Measurements from ENCODE around the gene P2RY2.
"Not testable (repeated sequence)": the region's sequence is repeated elsewhere in the genome, so short reads cannot be mapped to it uniquely, and the experiment has no call there.

The P2RY2 gene

GRCh38 chr11:73195191-73196007 is 22.7 kb upstream of the P2RY2 start:
- Histone ChIP-seq H3K36me3 (ENCODE audit: control insufficient read depth in 2 of 2, insufficient read depth in 2 of 2, low read length in 2 of 2) (no peaks in the 10 kb centered on the region), H3K9me3 (ENCODE audit: control insufficient read depth in 2 of 2, low read length in 2 of 2) (no peaks in the 10 kb centered on the region), H3K27me3 (ENCODE audit: control insufficient read depth in 2 of 2, insufficient read depth in 2 of 2, low read length in 2 of 2) (no peaks in the 10 kb centered on the region), H3K4me3 (ENCODE audit: low read length in 2 of 2) (peak overlapping the region; percentile 22 to 52), H3K4me1 (ENCODE audit: control insufficient read depth in 2 of 2, insufficient read depth in 2 of 2, low read length in 2 of 2) (peaks cover 54 to 65% of the 10 kb centered on the region in 2 donors), H3K9ac (ENCODE audit: low read depth in 1 of 2, low read length in 2 of 2) (peak overlapping the region; percentile 58 to 65), H3K27ac (ENCODE audit: low read depth in 2 of 2, low read length in 2 of 2) (peak overlapping the region; percentile 96 to 97)

GRCh38 chr11:73196576-73196975 is 21.5 kb upstream of the P2RY2 start:
- no peaks in the 10 kb centered on the region for H3K9me3 ChIP-seq (ENCODE audit: control insufficient read depth in 2 of 2, low read length in 2 of 2)
- no peaks in the 10 kb centered on the region for H3K27me3 ChIP-seq (ENCODE audit: control insufficient read depth in 2 of 2, insufficient read depth in 2 of 2, low read length in 2 of 2)
- H3K27ac ChIP-seq (ENCODE audit: low read depth in 2 of 2, low read length in 2 of 2): peak overlapping the region; percentile 96 to 97
- H3K36me3 ChIP-seq (ENCODE audit: control insufficient read depth in 2 of 2, insufficient read depth in 2 of 2, low read length in 2 of 2): no peaks in the 10 kb centered on the region
- no peak overlapping the region for H3K9ac ChIP-seq (ENCODE audit: low read depth in 1 of 2, low read length in 2 of 2)
- H3K4me3 ChIP-seq (ENCODE audit: low read length in 2 of 2): no peak overlapping the region
- peaks cover 53 to 65% of the 10 kb centered on the region in 2 donors for H3K4me1 ChIP-seq (ENCODE audit: control insufficient read depth in 2 of 2, insufficient read depth in 2 of 2, low read length in 2 of 2)

- peaks cover 54 to 63% of the 10 kb centered on the region in 2 donors for H3K4me1 ChIP-seq (ENCODE audit: control insufficient read depth in 2 of 2, insufficient read depth in 2 of 2, low read length in 2 of 2)
Observed at GRCh38 chr11:73197348-73197747, 20.7 kb upstream of the P2RY2 start.

GRCh38 chr11:73197787-73198186 is 20.3 kb upstream of the P2RY2 start:
- H3K9me3 ChIP-seq (ENCODE audit: control insufficient read depth in 2 of 2, low read length in 2 of 2); H3K27me3 ChIP-seq (ENCODE audit: control insufficient read depth in 2 of 2, insufficient read depth in 2 of 2, low read length in 2 of 2); H3K9ac ChIP-seq (ENCODE audit: low read depth in 1 of 2, low read length in 2 of 2); H3K36me3 ChIP-seq (ENCODE audit: control insufficient read depth in 2 of 2, insufficient read depth in 2 of 2, low read length in 2 of 2); H3K4me3 ChIP-seq (ENCODE audit: low read length in 2 of 2): not testable (repeated sequence)
- Histone ChIP-seq H3K27ac (ENCODE audit: low read depth in 2 of 2, low read length in 2 of 2) (peak overlapping the region; percentile 71 to 79), H3K4me1 (ENCODE audit: control insufficient read depth in 2 of 2, insufficient read depth in 2 of 2, low read length in 2 of 2) (peaks cover 51 to 59% of the 10 kb centered on the region in 2 donors)

More at GRCh38 chr11:73197348-73197747, 20.7 kb upstream of the P2RY2 start:
- H3K36me3 ChIP-seq (ENCODE audit: control insufficient read depth in 2 of 2, insufficient read depth in 2 of 2, low read length in 2 of 2): no peaks in the 10 kb centered on the region
- no peaks in the 10 kb centered on the region for H3K9me3 ChIP-seq (ENCODE audit: control insufficient read depth in 2 of 2, low read length in 2 of 2)
- H3K27me3 ChIP-seq (ENCODE audit: control insufficient read depth in 2 of 2, insufficient read depth in 2 of 2, low read length in 2 of 2): no peaks in the 10 kb centered on the region
- no peak overlapping the region for H3K9ac ChIP-seq (ENCODE audit: low read depth in 1 of 2, low read length in 2 of 2)
- no peak overlapping the region for H3K4me3 ChIP-seq (ENCODE audit: low read length in 2 of 2)
- peak overlapping the region; percentile 71 to 79 for H3K27ac ChIP-seq (ENCODE audit: low read depth in 2 of 2, low read length in 2 of 2)

- Histone ChIP-seq H3K4me1 (ENCODE audit: control insufficient read depth in 2 of 2, insufficient read depth in 2 of 2, low read length in 2 of 2) (peaks cover 42 to 50% of the 10 kb centered on the region in 2 donors), H3K9ac (ENCODE audit: low read depth in 1 of 2, low read length in 2 of 2) (no peak overlapping the region), H3K27ac (ENCODE audit: low read depth in 2 of 2, low read length in 2 of 2) (no peak overlapping the region), H3K36me3 (ENCODE audit: control insufficient read depth in 2 of 2, insufficient read depth in 2 of 2, low read length in 2 of 2) (no peaks in the 10 kb centered on the region), H3K27me3 (ENCODE audit: control insufficient read depth in 2 of 2, insufficient read depth in 2 of 2, low read length in 2 of 2) (no peaks in the 10 kb centered on the region), H3K4me3 (ENCODE audit: low read length in 2 of 2) (no peak overlapping the region), H3K9me3 (ENCODE audit: control insufficient read depth in 2 of 2, low read length in 2 of 2) (no peaks in the 10 kb centered on the region)
Observed at GRCh38 chr11:73198677-73199076, 19.4 kb upstream of the P2RY2 start.

- Histone ChIP-seq H3K9me3 (ENCODE audit: control insufficient read depth in 2 of 2, low read length in 2 of 2) (no peaks in the 10 kb centered on the region), H3K9ac (ENCODE audit: low read depth in 1 of 2, low read length in 2 of 2) (no peak overlapping the region), H3K27me3 (ENCODE audit: control insufficient read depth in 2 of 2, insufficient read depth in 2 of 2, low read length in 2 of 2) (no peaks in the 10 kb centered on the region), H3K36me3 (ENCODE audit: control insufficient read depth in 2 of 2, insufficient read depth in 2 of 2, low read length in 2 of 2) (no peaks in the 10 kb centered on the region), H3K4me1 (ENCODE audit: control insufficient read depth in 2 of 2, insufficient read depth in 2 of 2, low read length in 2 of 2) (peaks cover 36 to 43% of the 10 kb centered on the region in 2 donors), H3K27ac (ENCODE audit: low read depth in 2 of 2, low read length in 2 of 2) (no peak overlapping the region), H3K4me3 (ENCODE audit: low read length in 2 of 2) (no peak overlapping the region)
Observed at GRCh38 chr11:73199446-73199845, 18.6 kb upstream of the P2RY2 start.

GRCh38 chr11:73200256-73200655 is 17.8 kb upstream of the P2RY2 start:
- H3K4me3 ChIP-seq (ENCODE audit: low read length in 2 of 2): no peak overlapping the region
- peaks cover 29 to 37% of the 10 kb centered on the region in 2 donors for H3K4me1 ChIP-seq (ENCODE audit: control insufficient read depth in 2 of 2, insufficient read depth in 2 of 2, low read length in 2 of 2)
- no peak overlapping the region for H3K27ac ChIP-seq (ENCODE audit: low read depth in 2 of 2, low read length in 2 of 2)
- H3K9me3 ChIP-seq (ENCODE audit: control insufficient read depth in 2 of 2, low read length in 2 of 2): no peaks in the 10 kb centered on the region
- H3K36me3 ChIP-seq (ENCODE audit: control insufficient read depth in 2 of 2, insufficient read depth in 2 of 2, low read length in 2 of 2): no peaks in the 10 kb centered on the region
- no peak overlapping the region for H3K9ac ChIP-seq (ENCODE audit: low read depth in 1 of 2, low read length in 2 of 2)
- H3K27me3 ChIP-seq (ENCODE audit: control insufficient read depth in 2 of 2, insufficient read depth in 2 of 2, low read length in 2 of 2): no peaks in the 10 kb centered on the region

GRCh38 chr11:73201249-73201648 is 16.8 kb upstream of the P2RY2 start:
- H3K27ac ChIP-seq (ENCODE audit: low read depth in 2 of 2, low read length in 2 of 2): no peak overlapping the region
- H3K4me1 ChIP-seq (ENCODE audit: control insufficient read depth in 2 of 2, insufficient read depth in 2 of 2, low read length in 2 of 2): peaks cover 20 to 28% of the 10 kb centered on the region in 2 donors
- no peaks in the 10 kb centered on the region for H3K9me3 ChIP-seq (ENCODE audit: control insufficient read depth in 2 of 2, low read length in 2 of 2)
- H3K36me3 ChIP-seq (ENCODE audit: control insufficient read depth in 2 of 2, insufficient read depth in 2 of 2, low read length in 2 of 2): no peaks in the 10 kb centered on the region
- no peak overlapping the region for H3K9ac ChIP-seq (ENCODE audit: low read depth in 1 of 2, low read length in 2 of 2)
- H3K27me3 ChIP-seq (ENCODE audit: control insufficient read depth in 2 of 2, insufficient read depth in 2 of 2, low read length in 2 of 2): no peaks in the 10 kb centered on the region
- H3K4me3 ChIP-seq (ENCODE audit: low read length in 2 of 2): no peak overlapping the region

GRCh38 chr11:73201888-73202780 is 15.9 kb upstream of the P2RY2 start:
- no peak overlapping the region for H3K9ac ChIP-seq (ENCODE audit: low read depth in 1 of 2, low read length in 2 of 2)
- no peak overlapping the region for H3K4me3 ChIP-seq (ENCODE audit: low read length in 2 of 2)
- no peaks in the 10 kb centered on the region for H3K36me3 ChIP-seq (ENCODE audit: control insufficient read depth in 2 of 2, insufficient read depth in 2 of 2, low read length in 2 of 2)
- H3K27ac ChIP-seq (ENCODE audit: low read depth in 2 of 2, low read length in 2 of 2): peak overlapping the region in 1 of 2 donors; percentile 35
- no peaks in the 10 kb centered on the region for H3K9me3 ChIP-seq (ENCODE audit: control insufficient read depth in 2 of 2, low read length in 2 of 2)
- no peaks in the 10 kb centered on the region for H3K27me3 ChIP-seq (ENCODE audit: control insufficient read depth in 2 of 2, insufficient read depth in 2 of 2, low read length in 2 of 2)
- H3K4me1 ChIP-seq (ENCODE audit: control insufficient read depth in 2 of 2, insufficient read depth in 2 of 2, low read length in 2 of 2): peaks cover 13 to 21% of the 10 kb centered on the region in 2 donors

GRCh38 chr11:73203322-73203721 is 14.8 kb upstream of the P2RY2 start:
- no peaks in the 10 kb centered on the region for H3K27me3 ChIP-seq (ENCODE audit: control insufficient read depth in 2 of 2, insufficient read depth in 2 of 2, low read length in 2 of 2)
- H3K9me3 ChIP-seq (ENCODE audit: control insufficient read depth in 2 of 2, low read length in 2 of 2): no peaks in the 10 kb centered on the region
- no peak overlapping the region for H3K27ac ChIP-seq (ENCODE audit: low read depth in 2 of 2, low read length in 2 of 2)
- H3K4me3 ChIP-seq (ENCODE audit: low read length in 2 of 2): no peak overlapping the region
- H3K4me1 ChIP-seq (ENCODE audit: control insufficient read depth in 2 of 2, insufficient read depth in 2 of 2, low read length in 2 of 2): peaks cover 10 to 14% of the 10 kb centered on the region in 2 donors
- H3K36me3 ChIP-seq (ENCODE audit: control insufficient read depth in 2 of 2, insufficient read depth in 2 of 2, low read length in 2 of 2): no peaks in the 10 kb centered on the region
- no peak overlapping the region for H3K9ac ChIP-seq (ENCODE audit: low read depth in 1 of 2, low read length in 2 of 2)

Measured in mucosa of rectum (tissue), 2 donors.